ENCODE results near the gene UBE4A. TPM values are rescaled to one million over a fixed set of nuclear protein-coding genes. Genes with fewer than 3 reads are reported as not detected.

UBE4A gene
- total and polyA plus RNA-seq, 2 of the 4 experiments (the other 2 are of a cell fraction), result 15.2 to 69.7 TPM

- no peak overlapping the region for H2AK5ac ChIP-seq (ENCODE audit: low read depth, low read length)
- no peak overlapping the region for H4K8ac ChIP-seq (ENCODE audit: low read depth in 2 of 2, low read length in 2 of 2)
- DNase-seq (no peak), ATAC-seq (ENCODE audit: low read depth) (no peak)
- no peak overlapping the region for H3K14ac ChIP-seq (replicated peaks; ENCODE audit: low read depth, low read length)
- H4K91ac ChIP-seq (ENCODE audit: insufficient read depth, low read depth, low read length), result no peak overlapping the region
- H3K4me3 ChIP-seq (ENCODE audit: insufficient read depth, low read depth, low read length), result no peak overlapping the region
- dilution Hi-C loops (cut with HindIII; ENCODE audit: low sequenced_read_pairs, unreplicated experiment), result no loop called here
- no peak overlapping the region for H3K23ac ChIP-seq (ENCODE audit: low read depth, low read length)
- WGBS, 2 experiments (ENCODE audit: extremely low coverage in 2 of 2, insufficient read length in 1 of 2), result no CpG with 5 or more reads among the region's 3 CpGs
- H3K27ac ChIP-seq (ENCODE audit: insufficient read depth, low read length), result no peak overlapping the region
- no peak overlapping the region for H2BK120ac ChIP-seq (ENCODE audit: low read depth, low read length)
- H3K9me3 ChIP-seq (ENCODE audit: control insufficient read depth, insufficient read depth, low read length), result no peaks in the 10 kb centered on the region
- no peak for TF ChIP-seq CEBPB (IDR thresholded peaks at IDR 0.05; ENCODE audit: low read depth, low read length)
- no peak for TF ChIP-seq FOS (IDR thresholded peaks at IDR 0.05; ENCODE audit: low read depth, low read length)
- no peak for TF ChIP-seq CTCF (conservative IDR thresholded peaks at IDR 0.05; ENCODE audit: low read depth, low read length)
- TF ChIP-seq MXI1 (IDR thresholded peaks at IDR 0.05; ENCODE audit: borderline replicate concordance, low read depth, low read length), result no peak
- TF ChIP-seq MAFK (IDR thresholded peaks at IDR 0.05; ENCODE audit: low read depth, low read length), result no peak
- no peak for TF ChIP-seq RCOR1 (IDR thresholded peaks at IDR 0.05; ENCODE audit: insufficient replicate concordance, low read length)
- TF ChIP-seq BHLHE40 (IDR thresholded peaks at IDR 0.05; ENCODE audit: low read depth, low read length), result no peak
- TF ChIP-seq MAZ (IDR thresholded peaks at IDR 0.05; ENCODE audit: borderline replicate concordance, low read depth, low read length), result no peak
- TF ChIP-seq RAD21 (IDR thresholded peaks at IDR 0.05; ENCODE audit: low read length), result no peak
- no peak for TF ChIP-seq ELK1 (IDR thresholded peaks at IDR 0.05; ENCODE audit: borderline replicate concordance, low read depth, low read length)
- no peak for TF ChIP-seq SMC3 (IDR thresholded peaks at IDR 0.05; ENCODE audit: low read depth, low read length)
- H4K20me1 ChIP-seq (ENCODE audit: insufficient read depth, low read length), result no peaks in the 10 kb centered on the region
- H3K36me3 ChIP-seq (ENCODE audit: control insufficient read depth, insufficient read depth, low read length), result no peaks in the 10 kb centered on the region
- H4K5ac ChIP-seq (ENCODE audit: low read depth, low read length), result no peak overlapping the region
- H3K9ac ChIP-seq (ENCODE audit: low read depth, low read length), result no peak overlapping the region
- H2AFZ ChIP-seq (replicated peaks; ENCODE audit: low read length, poor library complexity), result no peak overlapping the region
- ChIA-PET POLR2A (ENCODE audit: unreplicated experiment) (no interaction called here), CTCF (no interaction called here)
- no peaks in the 10 kb centered on the region for H3K4me1 ChIP-seq (ENCODE audit: control insufficient read depth, insufficient read depth, low read length)
- no peaks in the 10 kb centered on the region for H3K9me1 ChIP-seq (ENCODE audit: insufficient read depth, low read length)
- H3K18ac ChIP-seq (ENCODE audit: low read depth, low read length), result no peak overlapping the region
- in situ Hi-C loops (cut with MboI; ENCODE audit: low sequenced_read_pairs), result no loop called here
- H3K4me2 ChIP-seq (ENCODE audit: low read depth, low read length), result no peak overlapping the region
- BruUV-seq (replicated peaks), result no TSS peak
- H2BK20ac ChIP-seq (ENCODE audit: low read depth, low read length), result no peak overlapping the region
- H2BK15ac ChIP-seq (ENCODE audit: low read depth, low read length), result no peak overlapping the region
- no peak overlapping the region for H3K4ac ChIP-seq (ENCODE audit: low read depth, low read length)
- H2AK9ac ChIP-seq (replicated peaks; ENCODE audit: low read depth, low read length, poor library complexity), result no peak overlapping the region
- H3K79me1 ChIP-seq (ENCODE audit: low read depth in 1 of 2, low read length in 2 of 2), result no peaks in the 10 kb centered on the region
- H2BK5ac ChIP-seq (ENCODE audit: low read depth, low read length, poor library complexity, severe bottlenecking), result no peak overlapping the region
- intact Hi-C loops (cut with micrococcal nuclease), result no loop called here
- H3K27me3 ChIP-seq (ENCODE audit: control insufficient read depth, insufficient read depth, low read length), result peaks cover 14% of the 10 kb centered on the region; the same call in 1 of the 2 replicates
- H3K56ac ChIP-seq (ENCODE audit: extremely low read depth, insufficient read depth, low read length), result no peak overlapping the region
Observed at GRCh38 chr11:118310781-118311485, 48.5 kb upstream of the UBE4A start.
